AG10803 (cell line): Measurements from ENCODE around the gene LAMC3.

ENCODE experiments used
- DNase-seq: peaks from one replicate; pipeline ENCODE4 v3.0.0; 2010; ENCODE audit warnings: low read depth
- H3K4me3 ChIP-seq: 2 replicates; pipeline ENCODE4 v1.5.1; 2011; ENCODE audit warnings: mild to moderate bottlenecking, low read length, control low read depth
- TF ChIP-seq, protein P1 (sequence below): conservative IDR thresholded peaks from 2 replicates; pipeline ENCODE4 v1.5.1; 2011; ENCODE audit warnings: mild to moderate bottlenecking, low read length, control low read depth, inconsistent platforms

Gene LAMC3

DNA sequence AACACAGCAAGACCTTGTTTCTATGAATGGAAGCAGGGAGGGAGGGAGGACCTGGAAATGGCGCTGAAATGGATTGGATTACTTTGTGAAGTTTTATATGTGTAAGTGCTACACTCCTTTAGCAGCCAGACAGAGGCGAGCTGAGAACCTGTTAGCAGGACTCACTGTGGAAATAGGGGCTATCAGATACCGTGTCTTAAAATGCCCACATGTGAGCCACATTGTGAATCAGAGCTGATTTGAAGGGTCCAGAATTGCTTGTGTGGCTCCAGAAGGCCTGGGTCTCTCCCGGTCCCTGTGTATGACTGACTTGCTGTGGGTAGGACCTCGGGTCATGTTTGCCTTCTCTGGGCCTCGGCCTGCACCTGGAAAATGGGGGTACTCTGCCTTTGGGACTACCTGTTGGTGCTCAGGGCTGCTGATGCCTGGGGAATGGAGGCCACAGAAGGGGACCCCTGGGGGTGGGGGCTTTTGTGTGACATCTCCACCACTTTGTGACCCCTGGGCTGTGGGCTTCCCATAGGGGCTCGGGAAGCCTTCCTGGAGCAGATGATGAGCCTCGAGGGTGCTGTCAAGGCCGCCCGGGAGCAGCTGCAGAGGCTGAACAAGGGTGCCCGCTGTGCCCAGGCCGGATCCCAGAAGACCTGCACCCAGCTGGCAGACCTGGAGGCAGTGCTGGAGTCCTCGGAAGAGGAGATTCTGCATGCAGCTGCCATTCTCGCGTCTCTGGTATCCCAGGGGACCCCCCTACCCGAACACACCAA, 63.3 kb downstream of the LAMC3 start:
- DNase-seq: no peak
- TF ChIP-seq, protein P1, sequence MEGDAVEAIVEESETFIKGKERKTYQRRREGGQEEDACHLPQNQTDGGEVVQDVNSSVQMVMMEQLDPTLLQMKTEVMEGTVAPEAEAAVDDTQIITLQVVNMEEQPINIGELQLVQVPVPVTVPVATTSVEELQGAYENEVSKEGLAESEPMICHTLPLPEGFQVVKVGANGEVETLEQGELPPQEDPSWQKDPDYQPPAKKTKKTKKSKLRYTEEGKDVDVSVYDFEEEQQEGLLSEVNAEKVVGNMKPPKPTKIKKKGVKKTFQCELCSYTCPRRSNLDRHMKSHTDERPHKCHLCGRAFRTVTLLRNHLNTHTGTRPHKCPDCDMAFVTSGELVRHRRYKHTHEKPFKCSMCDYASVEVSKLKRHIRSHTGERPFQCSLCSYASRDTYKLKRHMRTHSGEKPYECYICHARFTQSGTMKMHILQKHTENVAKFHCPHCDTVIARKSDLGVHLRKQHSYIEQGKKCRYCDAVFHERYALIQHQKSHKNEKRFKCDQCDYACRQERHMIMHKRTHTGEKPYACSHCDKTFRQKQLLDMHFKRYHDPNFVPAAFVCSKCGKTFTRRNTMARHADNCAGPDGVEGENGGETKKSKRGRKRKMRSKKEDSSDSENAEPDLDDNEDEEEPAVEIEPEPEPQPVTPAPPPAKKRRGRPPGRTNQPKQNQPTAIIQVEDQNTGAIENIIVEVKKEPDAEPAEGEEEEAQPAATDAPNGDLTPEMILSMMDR: no peak
- no peak overlapping the region for H3K4me3 ChIP-seq

DNA sequence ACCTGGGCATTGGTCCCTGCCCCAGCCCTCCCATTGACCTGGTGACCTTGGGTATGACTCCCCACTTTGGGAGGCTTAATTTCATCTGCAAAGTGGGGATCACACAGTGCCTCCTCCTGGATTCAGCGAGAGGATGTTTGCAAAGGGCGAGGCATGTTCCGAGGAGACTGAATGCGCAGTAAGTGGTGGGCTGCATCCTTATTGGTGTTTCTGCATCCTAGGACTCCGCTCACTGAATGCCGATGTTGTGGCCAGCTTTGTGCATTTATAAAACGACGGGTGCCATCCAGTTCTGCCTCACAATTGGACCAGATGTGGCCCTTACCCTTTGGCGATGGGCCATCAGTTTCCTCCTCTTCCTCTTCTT, 63.9 kb downstream of the LAMC3 start:
- no peak overlapping the region for H3K4me3 ChIP-seq
- TF ChIP-seq, protein P1: no peak
- no peak for DNase-seq

DNA sequence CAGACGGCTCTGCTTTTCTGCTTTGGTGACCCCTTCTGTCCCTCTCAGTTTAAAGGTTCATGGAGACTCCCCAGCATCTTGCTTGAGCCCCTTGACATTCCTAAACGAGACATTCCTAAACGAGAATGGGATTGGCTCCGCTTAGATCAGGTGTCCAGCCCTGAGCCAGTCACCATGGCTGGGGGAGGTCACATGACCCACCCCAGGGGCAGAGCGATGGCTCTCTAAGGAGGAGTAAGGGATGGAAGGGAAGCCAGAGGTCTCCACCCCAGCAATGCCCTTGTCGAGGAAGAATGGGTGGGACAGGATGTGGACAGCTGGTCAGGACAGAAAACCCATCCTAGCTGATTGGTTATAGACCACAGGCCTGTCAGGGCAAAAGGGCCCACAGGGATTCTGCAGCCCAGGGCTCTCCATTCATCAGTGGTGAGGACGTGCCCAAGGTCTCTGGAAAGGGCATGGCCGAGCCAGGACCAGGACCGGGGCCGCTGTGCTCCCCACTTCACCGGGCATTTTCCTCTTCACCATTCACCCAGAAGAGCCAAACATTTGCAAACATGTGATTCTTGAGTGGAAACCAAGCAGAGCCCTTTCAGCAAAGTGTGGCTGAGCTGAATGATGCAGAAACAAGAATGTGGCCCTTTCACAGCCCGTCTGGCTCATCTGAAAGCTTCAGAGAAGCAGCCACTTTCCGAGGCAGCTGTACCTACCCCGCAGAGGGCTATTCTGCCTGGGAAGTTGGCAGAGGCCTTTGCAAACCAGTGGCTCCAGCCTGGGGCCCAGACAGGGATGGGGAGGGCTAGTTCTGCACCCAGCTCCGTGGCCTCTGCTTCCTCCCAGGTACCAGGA, 67.6 kb downstream of the LAMC3 start:
- DNase-seq: no peak
- TF ChIP-seq, protein P1: no peak
- no peak overlapping the region for H3K4me3 ChIP-seq

DNA sequence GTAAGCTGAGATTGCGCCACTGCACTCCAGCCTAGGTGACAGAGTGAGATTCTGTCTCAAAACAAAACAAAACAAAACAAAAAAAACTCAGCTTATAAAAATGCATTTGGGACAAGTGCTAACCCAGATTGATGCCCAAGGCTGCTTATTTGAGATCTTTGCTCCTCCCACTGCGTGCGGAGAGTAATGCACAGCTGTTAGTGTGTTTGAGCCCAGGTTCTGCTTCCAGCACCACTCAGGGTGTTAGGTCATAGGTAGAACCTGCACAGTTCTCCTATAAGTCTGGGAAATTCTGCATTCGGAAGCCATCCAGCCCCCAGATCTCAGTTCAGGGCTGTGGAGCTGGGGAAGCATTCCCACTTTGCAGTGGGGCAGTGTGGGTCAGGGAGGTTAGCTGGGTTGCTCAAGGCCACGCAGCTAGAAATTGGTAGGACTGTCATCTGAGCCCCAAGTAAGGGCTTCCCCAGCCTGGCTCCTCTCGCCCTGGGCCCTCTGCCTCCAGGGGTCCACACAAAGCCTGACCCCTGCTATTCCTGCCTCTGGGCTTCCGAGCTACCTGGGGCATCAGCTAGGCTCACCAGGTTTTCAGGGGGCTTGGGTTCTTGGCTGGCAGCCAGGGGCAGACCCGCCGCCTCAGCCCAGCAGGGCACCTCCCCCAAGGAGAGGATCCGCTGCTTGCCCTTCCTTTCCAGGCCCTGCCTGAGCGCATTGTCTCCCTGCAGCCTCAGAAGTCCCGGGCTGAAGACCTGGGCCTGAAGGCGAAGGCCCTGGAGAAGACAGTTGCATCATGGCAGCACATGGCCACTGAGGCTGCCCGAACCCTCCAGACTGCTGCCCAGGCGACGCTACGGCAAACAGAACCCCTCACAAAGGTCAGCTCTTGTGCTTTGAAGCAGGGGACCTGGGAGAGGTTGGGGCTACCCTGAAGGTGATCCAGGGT, 69.7 kb downstream of the LAMC3 start:
- TF ChIP-seq, protein P1: no peak

DNA sequence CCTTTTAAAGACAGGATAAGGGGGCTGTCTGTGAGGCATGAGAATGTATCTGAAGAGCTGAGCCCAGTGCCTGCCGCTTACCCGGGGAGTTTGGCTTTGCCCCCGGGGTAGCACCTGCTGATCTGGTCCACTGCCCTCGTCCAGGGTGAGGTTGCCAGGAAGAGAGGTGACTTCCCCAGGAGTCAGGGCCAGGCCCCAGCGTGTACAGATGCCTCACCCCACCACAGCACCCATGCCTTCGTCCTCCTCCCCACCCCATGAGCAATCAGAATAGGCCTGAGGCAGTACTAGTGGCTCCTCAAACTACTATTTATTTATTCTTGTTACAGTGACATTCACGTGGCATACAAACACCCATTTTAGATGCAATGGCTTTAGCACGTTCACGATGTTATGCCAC, 71.6 kb downstream of the LAMC3 start:
- H3K4me3 ChIP-seq: no peak overlapping the region
- DNase-seq: no peak
- TF ChIP-seq, protein P1: no peak

More for the DNA sequence above, 69.7 kb downstream of the LAMC3 start:
- no peak for DNase-seq
- H3K4me3 ChIP-seq: no peak overlapping the region

DNA sequence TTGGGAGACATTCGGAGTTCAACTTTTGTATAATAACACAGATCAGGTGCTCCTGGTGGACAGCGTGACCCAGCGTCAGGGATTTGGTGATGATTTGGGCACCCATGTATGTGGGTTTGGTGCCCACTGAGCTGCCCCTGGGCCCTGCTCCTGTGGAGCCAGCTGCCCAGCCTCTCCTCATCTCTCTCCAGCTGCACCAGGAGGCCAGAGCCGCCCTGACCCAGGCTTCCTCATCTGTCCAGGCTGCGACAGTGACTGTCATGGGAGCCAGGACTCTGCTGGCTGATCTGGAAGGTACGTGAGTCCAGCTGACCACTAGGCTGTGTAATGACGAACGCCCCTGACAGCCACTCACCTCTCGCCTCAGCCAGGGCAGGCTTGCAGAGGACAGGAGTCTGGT, 72.9 kb downstream of the LAMC3 start:
- no peak for DNase-seq
- H3K4me3 ChIP-seq: no peak overlapping the region
- TF ChIP-seq, protein P1: no peak
